Ureter (tissue), 1 donor: ENCODE results near the gene PCK1. TPM values are rescaled to one million over a fixed set of nuclear protein-coding genes. Genes with fewer than 3 reads are reported as not detected.
"Not testable (repeated sequence)": the region's sequence is repeated elsewhere in the genome, so short reads cannot be mapped to it uniquely, and the experiment has no call there.

ENCODE experiments used
- DNase-seq: peaks from one replicate; pipeline ENCODE4 v3.0.0-alpha.2; 2020; ENCODE audit warnings: low spot score
- total RNA-seq: library from RNA; stranded (reverse); gene quantifications from one replicate; pipeline ENCODE4 v1.2.4, GENCODE V29; 2023
- donor health status: DM: yes; HTN: yes; CAD: no.

The PCK1 gene
- total RNA-seq: 0.57 TPM

GRCh38 chr20:57560554-57561355, at the start of gene PCK1:
Gene PCK1 (plus strand): TSS chr20:57561110. CDS start chr20:57561412, 302 bp downstream.
- DNase-seq: peak; percentile 65

- not testable (repeated sequence) for DNase-seq
These were observed 49.2 kb upstream of the PCK1 start for GRCh38 chr20:57511709-57512108.

DNA sequence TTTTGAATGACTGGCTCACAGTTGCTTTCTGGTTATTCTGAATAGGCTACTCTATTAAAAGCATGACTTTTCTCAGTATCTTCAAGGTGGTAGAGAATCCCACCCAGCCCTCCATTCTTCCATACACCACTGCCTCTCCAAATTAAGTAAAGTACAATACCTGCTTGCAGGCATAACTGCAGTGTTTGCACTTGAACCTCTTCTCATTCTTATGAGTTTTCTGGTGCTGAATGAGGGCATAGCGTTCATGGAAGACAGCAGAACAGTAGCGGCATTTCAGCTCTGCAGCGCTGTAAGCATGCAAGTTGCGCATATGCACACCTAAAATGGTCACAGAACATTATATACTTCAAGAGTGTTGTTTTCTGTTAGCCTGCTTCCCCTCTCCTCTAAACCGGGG, 48.5 kb upstream of the PCK1 start:
- DNase-seq: no peak

- DNase-seq: no peak
These were observed 47.7 kb upstream of the PCK1 start for GRCh38 chr20:57513199-57513598.

GRCh38 chr20:57514273-57514751, 46.6 kb upstream of the PCK1 start:
- peak; percentile 73 for DNase-seq

- no peak for DNase-seq
These were observed 43.0 kb upstream of the PCK1 start for GRCh38 chr20:57517904-57518303.

- no peak for DNase-seq
These were observed 38.4 kb upstream of the PCK1 start for GRCh38 chr20:57522380-57523140.

DNA sequence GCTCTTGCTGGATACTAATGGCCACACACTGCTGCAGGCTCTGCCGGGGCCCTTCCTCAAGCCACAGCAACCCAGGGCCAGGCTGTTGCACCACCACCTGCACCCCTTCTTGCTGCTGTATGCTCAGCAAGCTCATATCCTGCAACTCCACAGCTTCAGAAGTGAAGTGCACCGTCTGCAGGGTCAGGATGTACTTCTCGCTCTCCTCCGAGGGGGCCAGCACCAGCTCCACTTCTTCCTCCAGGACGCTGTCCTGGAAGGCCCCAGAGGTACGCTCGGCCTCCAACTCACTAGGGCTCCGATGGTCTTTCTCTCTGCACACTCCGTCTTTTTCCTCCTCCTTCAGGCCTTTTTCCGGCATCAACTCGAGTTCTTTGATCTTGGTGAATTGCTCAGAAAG, 37.1 kb upstream of the PCK1 start:
- DNase-seq: no peak

- DNase-seq: no peak
These were observed 36.3 kb upstream of the PCK1 start, which contains the start of gene CTCFL for GRCh38 chr20:57524511-57525176. Gene CTCFL (minus strand): TSS chr20:57525140. CDS start chr20:57524205, 935 bp downstream.

DNA sequence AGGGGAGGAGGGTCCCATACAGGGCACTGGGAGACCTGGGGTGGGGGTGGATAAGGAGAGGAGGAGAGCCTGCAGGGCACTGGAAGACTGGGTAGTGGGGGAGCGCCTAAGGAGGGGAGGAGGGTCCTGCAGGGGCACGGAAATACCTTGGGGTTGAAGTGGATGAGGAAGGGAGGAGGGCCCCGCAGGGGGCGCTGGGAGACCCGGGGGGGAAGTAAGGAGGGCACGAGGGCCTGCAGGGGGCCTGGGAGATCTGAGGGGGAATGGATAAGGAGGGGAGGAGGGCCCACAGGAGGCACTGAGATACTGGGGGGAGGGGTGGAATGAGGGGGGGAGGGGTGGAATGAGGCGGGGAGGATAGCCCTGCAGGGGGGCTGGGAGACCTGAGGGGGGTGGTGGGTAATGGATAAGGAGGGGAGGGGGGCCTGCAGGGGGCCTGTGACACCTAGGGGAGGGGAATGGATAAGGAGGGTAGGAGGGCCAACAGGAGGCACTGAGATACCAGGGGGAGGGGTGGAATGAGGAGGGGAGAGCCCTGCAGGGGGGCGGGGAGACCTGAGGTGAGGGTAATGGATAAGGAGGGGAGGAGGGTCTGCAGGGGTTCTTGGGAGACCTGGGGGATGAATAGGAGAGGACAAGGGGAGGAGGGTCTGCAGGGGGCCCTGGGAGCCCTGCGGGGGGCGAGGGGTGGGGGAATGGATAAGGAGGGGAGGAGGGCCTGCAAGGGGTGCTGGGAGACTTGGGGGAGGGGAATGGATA, 35.4 kb upstream of the PCK1 start:
- no peak for DNase-seq

DNA sequence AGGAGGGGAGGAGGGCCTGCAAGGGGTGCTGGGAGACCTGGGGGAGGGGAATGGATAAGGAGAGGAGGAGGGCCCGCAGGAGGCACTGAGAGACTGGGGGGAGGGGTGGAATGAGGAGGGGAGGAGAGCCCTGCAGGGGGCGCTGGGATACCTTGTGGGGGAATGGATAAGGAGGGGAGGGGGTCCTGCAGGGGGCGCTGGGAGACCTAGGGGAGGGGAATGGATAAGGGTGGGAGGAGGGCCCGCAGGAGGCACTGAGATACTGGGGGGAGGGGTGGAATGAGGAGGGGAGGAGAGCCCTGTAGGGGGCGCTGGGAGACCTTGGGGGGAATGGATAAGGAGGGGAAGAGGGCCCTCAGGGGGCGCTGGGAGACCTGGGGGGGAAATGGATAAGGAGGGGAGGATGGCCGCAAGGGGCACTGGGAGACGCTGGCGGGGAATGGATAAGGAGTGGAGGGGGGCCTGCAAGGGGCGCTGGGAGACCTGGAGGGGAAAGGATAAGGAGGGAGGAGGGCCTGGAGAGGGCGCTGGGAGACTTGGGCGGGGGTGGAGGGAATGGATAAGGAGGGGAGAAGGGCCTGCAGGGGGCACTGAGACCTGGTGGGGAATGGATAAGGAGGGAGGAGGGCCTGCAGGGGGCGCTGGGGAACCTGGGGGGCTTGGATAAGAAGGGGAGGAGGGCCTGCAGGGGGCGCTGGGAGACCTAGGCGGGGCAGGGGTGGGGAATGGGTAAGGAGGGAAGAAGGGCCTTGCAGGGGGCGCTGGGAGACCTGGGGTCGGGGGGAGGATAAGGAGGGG, 34.6 kb upstream of the PCK1 start:
- no peak for DNase-seq

GRCh38 chr20:57526885-57527460, 33.9 kb upstream of the PCK1 start:
- no peak for DNase-seq

DNA sequence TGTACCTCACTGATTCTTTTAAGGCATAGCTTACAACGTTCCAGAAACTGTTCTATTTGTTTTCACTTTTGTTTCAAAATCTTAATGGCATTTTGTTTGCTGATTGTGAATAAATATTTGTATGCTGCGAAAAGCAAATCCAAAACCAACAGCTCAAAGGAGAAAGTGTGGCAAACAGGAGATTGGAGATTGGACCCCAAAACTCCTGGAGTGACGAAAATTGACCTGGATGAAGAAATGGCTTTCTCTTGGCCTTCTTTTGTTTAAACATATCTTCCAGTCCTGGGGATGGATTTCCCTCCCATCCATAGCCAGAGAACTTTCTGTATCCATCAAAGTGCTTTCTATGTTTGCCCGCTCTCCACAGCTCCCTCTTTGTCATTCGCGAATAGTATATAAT, 33.2 kb upstream of the PCK1 start:
- DNase-seq: no peak

- no peak for DNase-seq
These were observed 32.8 kb upstream of the PCK1 start for GRCh38 chr20:57528148-57528547.

DNA sequence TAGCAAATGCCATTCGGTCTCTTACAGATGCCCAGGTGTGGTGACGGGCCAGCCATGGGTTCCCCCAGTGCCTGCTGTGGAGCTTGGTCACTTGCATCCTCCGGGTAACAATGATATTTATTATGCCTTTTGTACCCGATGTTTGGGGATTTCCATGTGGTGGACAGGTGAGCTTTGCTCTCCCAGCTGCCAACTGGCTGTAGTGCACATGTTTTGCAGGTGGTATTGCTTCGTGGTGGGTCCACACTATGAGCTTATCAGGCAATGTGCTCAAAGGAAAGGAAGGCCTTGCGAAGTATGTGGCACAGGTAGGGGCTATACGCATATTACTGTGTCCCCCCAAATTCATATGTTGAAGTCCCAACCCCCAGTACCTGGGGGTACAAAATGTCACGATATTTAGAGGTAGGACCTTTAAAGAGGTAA, 31.7 kb upstream of the PCK1 start:
- DNase-seq: no peak

GRCh38 chr20:57529810-57530209, 31.1 kb upstream of the PCK1 start:
- no peak for DNase-seq

DNA sequence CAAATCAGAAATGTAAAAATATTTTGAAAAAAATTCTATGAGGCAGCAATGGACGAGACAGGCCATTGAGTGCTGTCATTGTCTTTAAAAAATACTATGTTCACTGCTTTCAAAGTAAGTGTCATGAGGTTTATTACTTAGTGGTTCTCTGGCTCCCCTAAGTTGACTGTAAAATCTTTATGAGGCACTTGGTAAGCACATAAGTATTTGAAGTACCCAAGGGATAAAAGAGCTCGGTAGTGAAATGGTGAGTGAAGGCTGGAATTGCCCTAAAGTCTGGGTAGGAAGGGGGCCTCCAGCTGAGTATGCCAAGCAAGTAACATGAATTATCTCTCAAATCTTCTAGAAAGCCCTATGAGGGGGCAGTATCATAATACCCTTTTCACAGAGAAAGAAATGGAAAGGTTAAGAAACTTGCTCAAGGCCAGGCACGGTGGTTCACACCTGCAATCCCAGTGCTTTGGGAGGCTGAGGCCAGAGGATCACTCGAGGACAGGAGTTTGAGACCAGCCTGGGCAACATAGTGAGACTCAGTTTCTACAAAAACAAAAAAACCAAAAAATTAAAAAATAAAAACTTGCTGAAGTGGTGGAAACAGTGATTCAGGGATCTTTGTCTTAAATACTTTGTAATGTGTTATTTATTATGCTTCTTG, 30.5 kb upstream of the PCK1 start:
- DNase-seq: no peak

DNA sequence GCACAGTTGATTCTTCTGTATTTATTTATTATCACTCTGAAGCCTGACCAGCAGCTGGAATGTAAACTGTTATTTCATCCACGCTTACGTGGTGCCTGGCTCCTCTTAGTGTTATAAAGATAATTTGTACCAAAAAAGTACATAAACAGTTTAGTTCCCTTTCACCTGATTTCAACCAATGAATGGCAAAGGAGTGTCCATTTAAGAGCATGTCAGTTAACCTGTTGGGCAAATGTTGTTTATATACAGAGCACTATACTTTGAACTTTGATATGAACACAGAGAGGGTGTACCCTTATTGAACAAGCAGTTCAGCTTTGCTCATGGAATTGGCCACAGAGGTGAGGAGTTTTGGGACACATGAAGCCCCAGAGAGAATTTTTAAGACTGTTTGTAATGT, 28.8 kb upstream of the PCK1 start:
- DNase-seq: no peak

- DNase-seq: no peak
These were observed 25.6 kb upstream of the PCK1 start for GRCh38 chr20:57535297-57535696.
